Epithelial cell of esophagus (primary cell): ENCODE results near the gene GRIK3.

Source experiments
- DNase-seq: peaks from one replicate; pipeline ENCODE4 v3.0.0; 2010; ENCODE audit warnings: low read depth
- H3K4me3 ChIP-seq: 2 replicates; pipeline ENCODE4 v1.5.1; 2011; ENCODE audit warnings: mild to moderate bottlenecking, low read length, control low read depth
- TF ChIP-seq, protein P1 (sequence below): IDR thresholded peaks from 2 replicates; pipeline ENCODE4 v1.5.1; 2011; ENCODE audit warnings: low read depth, mild to moderate bottlenecking, low read length, control low read depth, inconsistent platforms; ENCODE audit not compliant: insufficient read depth; ENCODE audit errors: missing control alignments

Gene GRIK3

DNA sequence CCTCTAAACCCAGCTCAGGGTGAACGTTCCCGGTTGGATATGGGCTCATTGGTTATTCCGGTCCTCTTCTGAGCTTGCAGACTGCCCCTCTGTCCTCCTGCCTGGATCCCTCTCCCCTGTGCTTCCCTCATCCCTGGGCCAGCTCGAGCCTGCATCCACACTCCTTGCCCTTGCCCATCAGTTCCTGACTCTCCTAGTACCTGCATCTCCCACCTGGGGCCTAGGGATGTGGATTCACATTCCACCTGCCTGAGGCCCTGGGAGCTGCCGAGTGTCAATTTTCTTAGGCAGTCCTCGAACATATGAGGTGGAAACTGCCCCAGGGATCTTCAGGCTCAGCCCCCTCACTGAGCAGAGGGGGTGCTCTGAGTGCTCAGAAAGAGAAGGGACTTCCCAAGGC, 252.2 kb downstream of the GRIK3 start:
- no peak overlapping the region for H3K4me3 ChIP-seq
- TF ChIP-seq, protein P1, sequence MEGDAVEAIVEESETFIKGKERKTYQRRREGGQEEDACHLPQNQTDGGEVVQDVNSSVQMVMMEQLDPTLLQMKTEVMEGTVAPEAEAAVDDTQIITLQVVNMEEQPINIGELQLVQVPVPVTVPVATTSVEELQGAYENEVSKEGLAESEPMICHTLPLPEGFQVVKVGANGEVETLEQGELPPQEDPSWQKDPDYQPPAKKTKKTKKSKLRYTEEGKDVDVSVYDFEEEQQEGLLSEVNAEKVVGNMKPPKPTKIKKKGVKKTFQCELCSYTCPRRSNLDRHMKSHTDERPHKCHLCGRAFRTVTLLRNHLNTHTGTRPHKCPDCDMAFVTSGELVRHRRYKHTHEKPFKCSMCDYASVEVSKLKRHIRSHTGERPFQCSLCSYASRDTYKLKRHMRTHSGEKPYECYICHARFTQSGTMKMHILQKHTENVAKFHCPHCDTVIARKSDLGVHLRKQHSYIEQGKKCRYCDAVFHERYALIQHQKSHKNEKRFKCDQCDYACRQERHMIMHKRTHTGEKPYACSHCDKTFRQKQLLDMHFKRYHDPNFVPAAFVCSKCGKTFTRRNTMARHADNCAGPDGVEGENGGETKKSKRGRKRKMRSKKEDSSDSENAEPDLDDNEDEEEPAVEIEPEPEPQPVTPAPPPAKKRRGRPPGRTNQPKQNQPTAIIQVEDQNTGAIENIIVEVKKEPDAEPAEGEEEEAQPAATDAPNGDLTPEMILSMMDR = no peak
- DNase-seq = no peak

DNA sequence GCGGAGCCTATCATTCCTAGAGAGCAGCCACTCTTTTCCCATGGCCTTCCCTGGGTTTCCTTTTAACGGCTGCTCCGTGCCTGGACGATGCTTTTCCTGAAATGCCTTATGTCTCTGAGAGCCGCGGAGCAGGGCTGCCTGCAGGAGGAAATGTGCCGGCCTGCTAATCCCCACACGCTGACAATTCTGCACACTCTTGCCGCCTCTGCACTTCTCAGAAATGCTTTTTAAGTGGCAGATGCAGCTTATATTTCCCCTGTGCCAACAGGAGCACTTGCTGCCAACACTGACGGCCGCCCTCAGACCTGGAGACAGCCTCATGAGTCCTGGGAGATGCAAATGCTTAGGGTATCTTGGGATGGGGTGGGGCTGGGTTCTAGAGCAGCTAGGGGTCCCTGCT, 253.2 kb downstream of the GRIK3 start:
- DNase-seq = no peak
- TF ChIP-seq, protein P1 = no peak
- H3K4me3 ChIP-seq = no peak overlapping the region

DNA sequence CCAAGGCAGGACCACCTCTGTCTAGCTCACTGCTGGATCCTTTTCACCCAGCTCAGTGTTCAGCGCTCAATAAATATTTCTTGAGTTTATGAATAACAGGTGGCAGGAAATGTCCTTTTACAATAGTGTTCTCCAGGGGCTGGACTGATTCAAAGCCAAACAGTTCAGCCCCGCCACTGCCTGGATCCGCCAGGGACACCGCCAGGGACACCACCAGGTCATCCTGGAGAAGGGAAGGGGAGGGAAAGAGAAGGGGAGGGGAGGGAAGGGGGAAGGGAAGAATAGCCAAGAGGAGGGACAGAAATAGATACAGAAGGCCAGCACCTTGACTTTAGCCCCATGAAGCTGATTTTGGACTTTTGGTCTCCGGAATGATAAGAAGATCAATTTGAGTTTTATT, 255.6 kb downstream of the GRIK3 start:
- no peak for DNase-seq

GRCh38 chr1:36776948-36777831, 257.1 kb downstream of the GRIK3 start:
- DNase-seq = no peak
- no peak overlapping the region for H3K4me3 ChIP-seq
- TF ChIP-seq, protein P1 = no peak

More for the DNA sequence above, 255.6 kb downstream of the GRIK3 start:
- TF ChIP-seq, protein P1 = no peak
- no peak overlapping the region for H3K4me3 ChIP-seq

DNA sequence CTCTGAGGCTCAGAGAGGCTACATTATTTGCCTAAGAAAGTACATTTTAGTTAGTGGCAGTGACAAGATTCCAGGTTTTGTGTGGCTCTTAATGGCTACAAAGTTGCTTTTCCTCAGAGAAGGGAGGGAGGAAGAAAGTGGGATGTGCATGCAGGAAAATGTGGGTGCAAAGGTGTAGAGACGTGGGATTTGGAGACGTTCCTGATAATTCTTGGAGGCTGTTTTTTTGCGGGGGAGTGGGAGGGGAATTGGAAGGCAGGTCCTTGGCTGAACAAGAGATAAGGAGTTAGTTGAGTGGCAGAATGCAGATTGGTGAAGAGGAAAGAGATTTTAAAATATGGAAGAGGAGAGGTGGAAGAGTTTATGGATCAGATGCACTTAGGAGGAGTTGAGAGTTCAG, 258.1 kb downstream of the GRIK3 start:
- no peak for DNase-seq
- TF ChIP-seq, protein P1 = no peak

GRCh38 chr1:36775716-36776115, 258.6 kb downstream of the GRIK3 start:
- DNase-seq = no peak
- TF ChIP-seq, protein P1 = no peak
- no peak overlapping the region for H3K4me3 ChIP-seq

More for the DNA sequence above, 258.1 kb downstream of the GRIK3 start:
- H3K4me3 ChIP-seq = no peak overlapping the region

GRCh38 chr1:36773827-36774541, 260.3 kb downstream of the GRIK3 start:
- TF ChIP-seq, protein P1 = no peak
- H3K4me3 ChIP-seq = no peak overlapping the region
- no peak for DNase-seq
